H1 (cell line): ENCODE data around the gene KLB. TPM values are rescaled to one million over a fixed set of nuclear protein-coding genes. Genes with fewer than 3 reads are reported as not detected.

ENCODE experiments used
- CTCF ChIA-PET: fragments of 300-600 bp; sonication (Branson Sonifier 250); formaldehyde crosslinking; loops from one replicate; lab custom pipeline; 2021; ENCODE audit not compliant: partially characterized antibody; lab: Charles Lee
- POLR2A ChIA-PET: fragments of 300-600 bp; sonication (Branson Sonifier 250); formaldehyde crosslinking; loops from one replicate; lab custom pipeline; 2021; ENCODE audit warnings: inconsistent platforms; ENCODE audit not compliant: partially characterized antibody; lab: Charles Lee
- DNase-seq, 2 experiments: peaks; one replicate each; pipeline versions ENCODE4 v3.0.0 to v3.0.0-alpha.2; 2010 to 2022; ENCODE audit warnings: low spot score in 2 of 2, low read depth in 1 of 2, mixed read lengths in 1 of 2
- FAIRE-seq: peaks from 2 replicates; lab custom pipeline; 2011; peaks lifted over from hg19 to GRCh38; lab: Jason Lieb, UNC
- H2AFZ ChIP-seq: 2 replicates; pipeline ENCODE4 v1.8.1; 2012; ENCODE audit warnings: low read length, inconsistent platforms
- H2AK5ac ChIP-seq: 2 replicates; pipeline ENCODE4 v1.6.1; 2013; ENCODE audit warnings: low read depth, low read length
- H2BK120ac ChIP-seq: replicated peaks from 2 replicates; pipeline ENCODE3; 2013; ENCODE audit warnings: low read depth, low read length, inconsistent platforms
- H2BK12ac ChIP-seq: 2 replicates; pipeline ENCODE4 v1.6.1; 2013; ENCODE audit warnings: low read depth, low read length
- H2BK15ac ChIP-seq: 2 replicates; pipeline ENCODE4 v1.6.1; 2013; ENCODE audit warnings: low read length
- H2BK20ac ChIP-seq: 2 replicates; pipeline ENCODE4 v1.6.1; 2013; ENCODE audit warnings: low read length
- H2BK5ac ChIP-seq: 2 replicates; pipeline ENCODE4 v1.6.1; 2013; ENCODE audit warnings: low read depth, low read length
- H3K14ac ChIP-seq: 2 replicates; pipeline ENCODE4 v1.6.1; 2013; ENCODE audit warnings: inconsistent platforms; ENCODE audit not compliant: insufficient read length
- H3K18ac ChIP-seq: 2 replicates; pipeline ENCODE4 v1.6.1; 2013; ENCODE audit warnings: low read length; ENCODE audit errors: extremely low read depth
- H3K23ac ChIP-seq: 2 replicates; pipeline ENCODE4 v1.6.1; 2013; ENCODE audit warnings: inconsistent platforms; ENCODE audit not compliant: insufficient read length
- H3K23me2 ChIP-seq: 2 replicates; pipeline ENCODE4 v1.6.1; 2013; ENCODE audit warnings: low read depth, low read length
- H3K27ac ChIP-seq: 2 replicates; pipeline ENCODE4 v1.6.1; 2011; ENCODE audit warnings: low read depth, low read length, inconsistent platforms
- H3K27me3 ChIP-seq, 4 experiments: replicated peaks in 1 of 4; 1 replicate in 1 of 4; 2 replicates in 3 of 4; pipeline versions ENCODE4 v1.6.1 to v1.8.1; 2011 to 2013; ENCODE audit warnings: low read length in 3 of 4, mild to moderate bottlenecking in 3 of 4, inconsistent platforms in 2 of 4, mixed read lengths in 2 of 4, moderate library complexity in 1 of 4; ENCODE audit not compliant: control insufficient read depth in 3 of 4, insufficient read depth in 3 of 4; ENCODE audit errors: extremely low read depth in 1 of 4
- H3K36me3 ChIP-seq, 4 experiments: 2 replicates each; pipeline versions ENCODE4 v1.6.1 to v1.8.1; 2011 to 2013; ENCODE audit warnings: mild to moderate bottlenecking in 4 of 4, low read length in 3 of 4, moderate library complexity in 2 of 4, control low read depth in 1 of 4, inconsistent platforms in 1 of 4; ENCODE audit not compliant: insufficient read depth in 4 of 4, control insufficient read depth in 2 of 4
- H3K4ac ChIP-seq: replicated peaks from 2 replicates; pipeline ENCODE3; 2013; ENCODE audit warnings: low read length, low read depth, mixed read lengths, inconsistent platforms; ENCODE audit not compliant: insufficient read length
- H3K4me1 ChIP-seq, 4 experiments: replicated peaks in 1 of 4; 1 replicate in 1 of 4; 2 replicates in 3 of 4; pipeline versions ENCODE4 v1.6.1 to v1.8.1; 2011 to 2013; ENCODE audit warnings: low read length in 3 of 4, inconsistent platforms in 2 of 4, mixed read lengths in 1 of 4; ENCODE audit not compliant: insufficient read depth in 4 of 4, control insufficient read depth in 3 of 4
- H3K4me2 ChIP-seq, 2 experiments: 2 replicates each; pipeline versions ENCODE4 v1.6.1 to v1.8.1; 2011 to 2013; ENCODE audit warnings: low read depth in 2 of 2, low read length in 2 of 2, control low read depth in 1 of 2, inconsistent platforms in 1 of 2, mild to moderate bottlenecking in 1 of 2; ENCODE audit not compliant: insufficient read depth in 1 of 2
- H3K4me3 ChIP-seq, 4 experiments: fragments of 200-600, 300-600 bp in 1 of 4; sonication (generic), shearing (Covaris generic), sonication (Bioruptor Twin) in 1 of 4; 2 replicates each; pipeline versions ENCODE4 v1.5.1 to v1.8.1; 2011 to 2016; ENCODE audit warnings: low read length in 4 of 4, low read depth in 3 of 4, control low read depth in 2 of 4, inconsistent platforms in 2 of 4, mild to moderate bottlenecking in 2 of 4, mixed read lengths in 1 of 4, moderate library complexity in 1 of 4; ENCODE audit not compliant: insufficient read depth in 2 of 4; ENCODE audit errors: extremely low read depth in 1 of 4
- H3K56ac ChIP-seq: replicated peaks from 2 replicates; pipeline ENCODE3; 2013; ENCODE audit warnings: low read depth, mild to moderate bottlenecking, mixed read lengths, low read length, inconsistent platforms; ENCODE audit not compliant: insufficient read length
- H3K79me1 ChIP-seq: 2 replicates; pipeline ENCODE4 v1.6.1; 2013; ENCODE audit warnings: low read depth, low read length, control low read depth
- H3K79me2 ChIP-seq, 2 experiments: 2 replicates each; pipeline versions ENCODE4 v1.6.1 to v1.8.1; 2012 to 2013; ENCODE audit warnings: low read length in 2 of 2, mild to moderate bottlenecking in 2 of 2, inconsistent platforms in 1 of 2; ENCODE audit not compliant: insufficient read depth in 2 of 2, control insufficient read depth in 1 of 2
- H3K9ac ChIP-seq, 4 experiments: replicated peaks in 1 of 4; 1 replicate in 1 of 4; 2 replicates in 3 of 4; pipeline versions ENCODE4 v1.6.1 to v1.8.1; 2011 to 2013; ENCODE audit warnings: low read depth in 3 of 4, low read length in 3 of 4, control low read depth in 2 of 4, mild to moderate bottlenecking in 2 of 4, moderate library complexity in 2 of 4, inconsistent platforms in 1 of 4; ENCODE audit errors: extremely low read depth in 1 of 4
- H3K9me3 ChIP-seq, 2 experiments: 2 replicates each; pipeline versions ENCODE4 v1.6.1 to v1.8.1; 2012 to 2013; ENCODE audit warnings: mild to moderate bottlenecking in 2 of 2, moderate library complexity in 2 of 2, control low read depth in 1 of 2, inconsistent platforms in 1 of 2, low read depth in 1 of 2, low read length in 1 of 2, mixed read lengths in 1 of 2; ENCODE audit not compliant: insufficient read depth in 2 of 2
- H4K20me1 ChIP-seq, 2 experiments: replicated peaks in 1 of 2; 2 replicates each; pipeline versions ENCODE3 to v1.8.1; 2011 to 2013; ENCODE audit warnings: inconsistent platforms in 2 of 2, low read length in 2 of 2, mild to moderate bottlenecking in 1 of 2; ENCODE audit not compliant: insufficient read depth in 2 of 2, control insufficient read depth in 1 of 2
- H4K5ac ChIP-seq: 2 replicates; pipeline ENCODE4 v1.6.1; 2013; ENCODE audit warnings: low read length, low read depth, mixed read lengths, inconsistent platforms; ENCODE audit not compliant: insufficient read length
- H4K8ac ChIP-seq: 2 replicates; pipeline ENCODE4 v1.8.0; 2013; ENCODE audit warnings: mild to moderate bottlenecking, moderate library complexity, low read length, inconsistent platforms; ENCODE audit not compliant: insufficient read depth; ENCODE audit errors: extremely low read depth
- H4K91ac ChIP-seq: replicated peaks from 2 replicates; pipeline ENCODE3; 2013; ENCODE audit warnings: low read length, mixed read lengths, inconsistent platforms; ENCODE audit not compliant: insufficient read length
- BCL11A ChIP-seq, 2 experiments: IDR thresholded peaks; one replicate each; pipeline ENCODE4 v1.6.1; 2011; ENCODE audit warnings: low read depth in 2 of 2, low read length in 2 of 2, mild to moderate bottlenecking in 2 of 2
- CTBP2 ChIP-seq: IDR thresholded peaks from 2 replicates; pipeline ENCODE4 v1.7.0; 2011; ENCODE audit warnings: borderline replicate concordance, mild to moderate bottlenecking, moderate library complexity, mixed read lengths, low read length; ENCODE audit not compliant: insufficient read depth, insufficient read length
- EZH2 ChIP-seq: fragments of 200-600 bp; sonication (generic); IDR thresholded peaks from 2 replicates; pipeline ENCODE4 v1.7.1; 2012; ENCODE audit warnings: low read depth, mild to moderate bottlenecking, moderate library complexity, low read length, inconsistent platforms; ENCODE audit not compliant: severe bottlenecking
- FOSL1 ChIP-seq: IDR thresholded peaks from 2 replicates; pipeline ENCODE4 v1.6.1; 2011; ENCODE audit warnings: mild to moderate bottlenecking, low read depth, low read length, moderate library complexity; ENCODE audit not compliant: insufficient read depth
- GTF2F1 ChIP-seq: IDR thresholded peaks from 2 replicates; pipeline ENCODE4 v1.6.1; 2012; ENCODE audit warnings: low read depth, low read length, improper control_type of control experiment, borderline replicate concordance
- JUN ChIP-seq: IDR thresholded peaks from 2 replicates; pipeline ENCODE4 v1.6.1; 2011; ENCODE audit warnings: low read depth, mild to moderate bottlenecking, improper control_type of control experiment, low read length
- MAX ChIP-seq: IDR thresholded peaks from 2 replicates; pipeline ENCODE4 v1.6.1; 2012; ENCODE audit warnings: inconsistent platforms
- RFX5 ChIP-seq: IDR thresholded peaks from 2 replicates; pipeline ENCODE4 v1.6.1; 2011; ENCODE audit warnings: low read depth, low read length, improper control_type of control experiment, borderline replicate concordance
- RNF2 ChIP-seq: fragments of 200-900, 300-1000 bp; sonication (generic); IDR thresholded peaks from 2 replicates; pipeline ENCODE4 v1.7.1; 2016; ENCODE audit warnings: borderline replicate concordance, low read depth, mild to moderate bottlenecking, antibody characterized with exemption, low read length; ENCODE audit not compliant: poor library complexity, severe bottlenecking; ENCODE audit errors: missing control alignments
- SIN3A ChIP-seq, 2 experiments: IDR thresholded peaks in 1 of 2; conservative IDR thresholded peaks in 1 of 2; 2 replicates each; pipeline ENCODE4 v1.6.1; 2011 to 2012; ENCODE audit warnings: low read length in 2 of 2, improper control_type of control experiment in 1 of 2, low read depth in 1 of 2, mild to moderate bottlenecking in 1 of 2
- TBP ChIP-seq: IDR thresholded peaks from 2 replicates; pipeline ENCODE4 v1.6.1; 2011; ENCODE audit warnings: low read depth, low read length, improper control_type of control experiment
- WGBS, 2 experiments: shearing (Covaris generic) in 1 of 2; methylation state at CpG; one replicate each; pipeline versions ENCODE4 v1.1.6 to v1.1.7; 2013 to 2015; ENCODE audit warnings: low lambda C conversion rate in 2 of 2, mixed read lengths in 2 of 2, inconsistent platforms in 1 of 2, low coverage in 1 of 2, missing lambda C conversion rate in 1 of 2; ENCODE audit not compliant: insufficient replicate concordance in 2 of 2, insufficient coverage in 1 of 2, insufficient read length in 1 of 2; ENCODE audit errors: extremely low coverage in 1 of 2, missing lambda C conversion rate in 1 of 2; 5-methylcytosine and 5-hydroxymethylcytosine counted together
- polyA plus RNA-seq, 7 experiments: library from polyadenylated mRNA; depleted of rRNA in 3 of 7; stranded (reverse) in 5 of 7; unstranded in 2 of 7; fragments of >200 nt in 5 of 7; fragments of 200-250 nt in 2 of 7; gene quantifications; 1 replicate in 5 of 7; 2 replicates in 1 of 7; 4 replicates in 1 of 7; pipeline versions ENCODE4 v1.2.1 to v1.2.3, GENCODE V29; 2011 to 2013; ENCODE audit warnings: missing spikeins in 2 of 7, mixed read lengths in 2 of 7
- total RNA-seq: library from RNA; stranded (reverse); fragmentation: NEBNext Ultra II Directional; extraction: Animal tissue kit (Norgen Biotek cat#: 25700); gene quantifications from 2 replicates; pipeline ENCODE4 v1.2.1, GENCODE V29; 2021

KLB gene
- total and polyA plus RNA-seq, 2 of the 8 experiments (the other 6 are each of a cell fraction or from before 2014, with no cell fraction given), result 0.03 TPM; not detected in 1

GRCh38 chr4:39369301-39369700, 37.4 kb upstream of the KLB start:
- no peak overlapping the region for H3K23ac ChIP-seq
- TF ChIP-seq GTF2F1, result no peak
- TF ChIP-seq SIN3A (conservative IDR thresholded peaks at IDR 0.05 in 1 of 2, IDR thresholded peaks at IDR 0.05 in 1 of 2; ENCODE audit: low read depth in 1 of 2, low read length in 2 of 2), result no peak
- no peak for TF ChIP-seq JUN
- no peak for TF ChIP-seq RNF2
- TF ChIP-seq RFX5, result no peak
- TF ChIP-seq MAX, result no peak
- TF ChIP-seq BCL11A (IDR thresholded peaks at IDR 0.05; ENCODE audit: low read depth in 2 of 2, low read length in 2 of 2), result no peak
- no peak for TF ChIP-seq CTBP2
- no peak for TF ChIP-seq EZH2
- no peak for TF ChIP-seq FOSL1
- no peak for TF ChIP-seq TBP
- TF ChIP-seq, all 59 proteins: peak for 0
- H4K5ac ChIP-seq, result no peak overlapping the region
- CTCF ChIA-PET, result no interaction called here
- H2BK15ac ChIP-seq, result no peak overlapping the region
- H3K9me3 ChIP-seq, result peaks cover 6 to 12% of the 10 kb centered on the region in 2 experiments; a peak in 2 of 4 replicates
- no peak overlapping the region for H2AK5ac ChIP-seq
- H3K9ac ChIP-seq, result no peak overlapping the region
- H3K79me2 ChIP-seq, result peaks cover 7 to 16% of the 10 kb centered on the region in 2 experiments
- no peak overlapping the region for H2BK120ac ChIP-seq
- POLR2A ChIA-PET, result no interaction called here
- H2AFZ ChIP-seq, result no peak overlapping the region
- H3K4me2 ChIP-seq, result no peak overlapping the region
- H3K14ac ChIP-seq, result no peak overlapping the region
- H4K20me1 ChIP-seq, result peaks cover 0 to 3% of the 10 kb centered on the region in 2 experiments
- H3K27me3 ChIP-seq, result peaks cover 0 to 12% (median 6%) of the 10 kb centered on the region in 4 experiments; a peak in 5 of 7 replicates
- 0 out of 2 replicates have a peak, but pooled peaks cover 3% of the 10 kb centered on the region for H3K23me2 ChIP-seq
- H3K4me3 ChIP-seq, result no peak overlapping the region
- no peak overlapping the region for H4K91ac ChIP-seq
- no peak overlapping the region for H2BK12ac ChIP-seq
- no peak overlapping the region for H3K18ac ChIP-seq
- no peak overlapping the region for H3K56ac ChIP-seq
- H2BK5ac ChIP-seq, result no peak overlapping the region
- H2BK20ac ChIP-seq, result no peak overlapping the region
- H3K36me3 ChIP-seq, result no peaks in the 10 kb centered on the region
- no peak overlapping the region for H3K27ac ChIP-seq
- DNase-seq (no peak), FAIRE-seq (no peak)
- WGBS, 2 experiments, result 69% methylated on average over 4 of the region's 4 CpGs; no CpG with 5 or more reads in 1 of the 2 experiments
- no peak overlapping the region for H3K4ac ChIP-seq
- H4K8ac ChIP-seq, result no peak overlapping the region
- H3K79me1 ChIP-seq, result no peaks in the 10 kb centered on the region
- peaks cover 0 to 4% (median 0%) of the 10 kb centered on the region in 4 experiments; a peak in 1 of 7 replicates for H3K4me1 ChIP-seq
